Daoy (cell line): Measurements from ENCODE around the gene KIAA1549. TPM values are rescaled to one million over a fixed set of nuclear protein-coding genes. Genes with fewer than 3 reads are reported as not detected.

ENCODE experiments used
- DNase-seq: peaks from one replicate; pipeline ENCODE4 v3.0.0-alpha.2; 2015; ENCODE audit warnings: low read depth
- total RNA-seq: library from RNA; depleted of rRNA; stranded (reverse); fragments of >200 nt; shearing (Covaris generic); gene quantifications from 2 replicates; pipeline ENCODE4 v1.2.3, GENCODE V29; 2014

The KIAA1549 gene
- total RNA-seq, 1 experiment from 2014 or later = 1.8 TPM

GRCh38 chr7:138975343-138976104 is 5.7 kb downstream of the KIAA1549 start:
- DNase-seq = no peak

- DNase-seq = no peak
Observed at GRCh38 chr7:138974675-138975292, 6.4 kb downstream of the KIAA1549 start.

- DNase-seq = no peak
Observed at GRCh38 chr7:138974103-138974502, 7.1 kb downstream of the KIAA1549 start.

DNA sequence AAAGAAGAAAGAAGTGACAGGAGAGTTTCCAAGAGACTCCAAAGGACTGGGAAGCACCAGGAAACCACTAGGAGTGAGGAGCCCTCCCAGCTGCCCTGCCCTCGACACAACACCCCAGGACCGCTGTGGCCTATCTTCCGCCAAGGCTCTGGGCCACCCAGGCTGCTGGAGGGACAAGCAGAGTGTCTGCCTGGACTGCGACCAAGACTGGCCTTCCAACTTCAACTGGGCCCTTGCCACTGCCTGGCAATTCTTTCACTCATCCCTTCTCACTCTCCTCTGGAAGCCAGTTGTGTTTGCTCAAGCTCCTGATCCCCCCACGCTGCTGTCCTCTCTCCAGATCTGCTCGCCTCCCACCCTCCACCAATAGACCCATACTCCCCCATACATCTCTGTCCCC is 10.2 kb downstream of the KIAA1549 start:
- DNase-seq = no peak

- DNase-seq = no peak
Observed at GRCh38 chr7:138970446-138970845, 10.7 kb downstream of the KIAA1549 start.

DNA sequence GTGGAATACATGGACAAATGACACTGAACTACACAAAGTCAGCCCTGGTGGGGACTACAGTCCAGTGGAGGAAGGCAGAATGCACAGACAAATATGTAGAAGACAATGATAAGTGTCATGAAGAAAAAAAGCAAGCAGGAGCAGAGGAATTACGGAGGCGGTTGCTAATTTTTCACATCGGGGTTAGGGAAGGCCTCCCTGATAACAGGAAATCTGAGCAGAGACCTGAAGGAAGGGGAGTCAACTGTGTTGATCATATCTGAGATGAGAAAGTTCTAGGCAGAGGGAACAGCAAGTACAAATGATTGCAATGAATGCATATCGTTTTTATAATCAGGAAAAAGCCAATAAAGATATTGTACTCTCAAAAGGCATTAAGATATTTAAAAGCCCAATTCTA is 14.0 kb downstream of the KIAA1549 start:
- no peak for DNase-seq

- DNase-seq = no peak
Observed at GRCh38 chr7:138964624-138965436, 16.4 kb downstream of the KIAA1549 start.

DNA sequence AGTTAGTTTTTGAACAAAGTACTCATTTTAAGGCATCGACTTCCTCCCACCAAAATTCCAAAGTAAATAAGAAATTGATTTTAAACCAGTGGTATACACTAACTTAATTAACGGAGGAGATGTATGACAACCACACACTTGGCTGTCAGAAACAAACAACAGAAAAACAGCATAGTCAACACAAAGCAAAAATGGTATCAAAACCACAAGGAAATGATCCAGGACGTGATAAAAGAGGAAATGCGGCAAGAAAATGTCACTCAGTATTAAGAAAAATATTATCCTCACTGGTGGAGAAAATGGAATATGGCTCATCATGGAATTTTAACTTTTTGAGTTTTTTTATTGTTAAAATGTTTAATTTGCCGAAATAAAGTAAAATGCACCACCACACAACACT is 17.5 kb downstream of the KIAA1549 start:
- no peak for DNase-seq

- DNase-seq = no peak
Observed at GRCh38 chr7:138962561-138963270, 18.5 kb downstream of the KIAA1549 start.

DNA sequence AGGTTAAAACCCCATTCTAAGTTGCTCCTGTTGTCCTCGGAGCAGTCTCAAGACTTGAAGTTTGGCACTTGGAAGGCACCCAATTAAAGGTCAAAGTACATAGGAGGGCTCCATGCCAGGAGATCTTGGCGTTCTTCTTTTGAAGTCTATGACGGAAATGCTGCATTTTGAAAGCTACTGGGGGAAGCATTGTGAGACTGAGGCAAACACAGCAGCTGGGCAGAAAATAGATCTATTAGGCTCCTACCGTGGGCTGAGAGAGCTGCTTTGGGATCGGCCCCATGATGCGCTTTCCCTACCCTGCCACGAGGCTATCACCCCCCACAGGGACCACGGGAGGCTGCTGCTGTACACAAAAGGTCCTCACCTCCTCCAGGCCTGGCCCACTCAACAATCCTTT is 20.0 kb downstream of the KIAA1549 start:
- DNase-seq = no peak

DNA sequence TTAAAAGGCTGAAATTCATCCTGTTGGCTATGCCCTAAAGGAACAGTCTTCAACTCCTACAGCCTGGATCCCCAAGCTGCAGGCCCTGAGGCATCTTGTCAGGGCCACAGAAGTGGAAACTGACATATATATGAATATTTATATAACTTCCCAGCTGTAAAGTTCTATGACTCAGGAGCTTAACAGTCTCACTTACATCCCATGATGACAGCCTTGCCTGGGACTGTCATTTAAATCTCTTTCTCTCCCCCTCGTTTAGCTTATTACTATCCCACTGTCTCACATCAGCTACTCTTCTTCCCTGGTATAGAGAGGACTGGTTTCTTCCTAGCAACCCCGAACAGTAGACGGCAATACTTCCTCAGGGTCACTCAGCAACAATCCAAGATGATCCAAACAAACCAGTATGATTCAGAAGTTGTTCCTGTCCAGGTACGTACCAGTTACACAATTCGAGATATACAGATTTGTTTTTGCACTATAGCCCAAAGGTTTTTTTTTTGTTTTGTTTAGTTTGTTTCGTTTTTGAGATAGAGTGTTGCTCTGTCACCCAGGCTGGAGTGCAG is 22.7 kb downstream of the KIAA1549 start:
- DNase-seq = no peak

GRCh38 chr7:138957753-138958390 is 23.3 kb downstream of the KIAA1549 start:
- no peak for DNase-seq

DNA sequence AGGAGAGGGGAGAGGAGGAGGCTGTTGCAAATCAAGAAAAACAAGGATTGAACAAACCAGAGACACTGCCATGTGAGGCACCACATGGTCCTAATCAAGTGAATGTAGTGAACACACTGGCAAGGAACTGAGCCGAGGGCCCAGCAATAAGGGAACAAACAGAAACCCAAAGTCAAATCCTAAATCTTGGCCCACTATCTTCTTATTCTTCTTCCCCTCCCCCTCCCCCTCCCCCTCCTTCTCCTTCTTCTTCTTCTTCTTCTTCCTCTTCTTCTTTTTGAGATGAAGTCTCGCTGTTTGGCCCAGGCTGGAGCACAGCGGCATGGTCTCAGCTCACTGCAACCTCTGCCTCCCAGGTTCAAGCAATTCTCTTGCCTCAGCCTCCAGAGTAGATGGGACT is 24.0 kb downstream of the KIAA1549 start:
- DNase-seq = no peak

DNA sequence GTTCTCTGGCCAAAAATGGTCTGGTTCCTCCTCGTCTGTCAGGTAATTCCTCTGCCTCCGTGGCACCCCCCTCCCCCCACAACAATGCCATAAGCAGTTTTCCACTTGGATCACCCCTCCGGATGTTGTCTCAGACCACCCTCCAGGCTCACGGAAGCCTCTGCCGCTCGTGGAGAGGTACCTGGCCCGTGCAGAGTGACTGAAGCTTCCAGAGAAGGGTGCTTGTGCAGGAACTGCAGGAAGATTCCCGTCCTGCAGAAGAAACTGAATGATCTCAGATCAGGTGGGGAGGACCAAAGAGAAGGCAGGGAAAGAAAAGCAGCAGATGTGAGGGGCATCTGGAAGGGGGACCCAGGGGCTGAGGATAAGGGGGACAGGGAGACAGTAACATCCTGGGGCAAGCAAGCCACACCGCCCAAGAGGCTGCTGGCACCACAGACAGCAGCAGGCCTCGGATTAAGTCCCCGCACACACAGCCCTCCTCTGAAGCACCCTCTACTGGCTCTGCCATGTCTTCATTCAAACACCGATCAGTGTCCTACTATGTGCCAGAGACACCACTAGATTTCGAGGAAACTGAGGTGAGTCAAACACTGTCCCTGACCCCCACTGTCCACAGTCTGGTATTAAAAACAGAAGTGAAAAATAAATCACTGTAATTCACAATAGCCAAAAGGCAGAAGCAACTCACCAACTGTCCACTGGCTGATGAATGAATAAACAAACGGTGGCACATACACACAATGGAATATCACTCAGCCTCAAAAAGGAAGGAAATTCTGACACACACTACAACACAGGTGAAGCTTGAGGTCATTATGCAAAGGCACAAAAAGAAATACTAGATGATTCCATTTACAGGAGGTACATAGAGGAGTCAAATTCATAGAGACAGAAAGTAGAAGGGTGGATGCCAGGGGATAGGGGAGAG is 26.4 kb downstream of the KIAA1549 start:
- no peak for DNase-seq

GRCh38 chr7:138952791-138953190 is 28.4 kb downstream of the KIAA1549 start:
- no peak for DNase-seq

GRCh38 chr7:138951953-138952352 is 29.2 kb downstream of the KIAA1549 start:
- peak; percentile 18 for DNase-seq

DNA sequence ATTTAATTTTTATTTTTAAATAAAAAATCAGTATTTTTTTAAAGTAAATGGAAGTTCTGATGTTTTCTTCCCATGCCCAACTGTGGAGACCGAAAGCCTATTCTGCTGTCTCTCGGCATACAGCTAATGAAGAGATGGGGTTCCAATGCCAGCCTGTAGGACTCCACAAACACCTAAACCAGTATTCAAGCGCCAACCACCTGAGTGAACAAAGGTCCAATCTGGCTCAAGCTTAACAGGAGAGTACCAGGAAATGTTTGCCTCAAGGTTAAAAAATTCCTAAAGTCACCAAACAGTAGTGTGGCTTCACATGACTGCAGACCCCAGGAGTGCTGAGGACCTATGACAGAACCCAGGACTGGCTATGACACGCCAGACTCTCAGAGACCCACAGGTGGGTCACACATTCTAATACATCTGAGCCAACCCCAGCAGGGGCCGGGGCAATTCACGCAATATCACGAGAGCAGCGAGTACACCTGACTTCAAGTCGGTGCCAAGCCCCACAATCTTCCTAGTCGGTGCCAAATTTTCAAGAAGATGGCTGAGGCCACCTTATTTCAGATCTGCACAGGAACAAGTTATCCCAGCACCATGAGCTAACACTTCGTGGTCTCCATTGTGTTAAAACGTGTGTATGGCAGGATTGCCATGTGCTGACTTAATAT is 31.6 kb downstream of the KIAA1549 start:
- no peak for DNase-seq

GRCh38 chr7:138948403-138948802 is 32.8 kb downstream of the KIAA1549 start:
- no peak for DNase-seq

DNA sequence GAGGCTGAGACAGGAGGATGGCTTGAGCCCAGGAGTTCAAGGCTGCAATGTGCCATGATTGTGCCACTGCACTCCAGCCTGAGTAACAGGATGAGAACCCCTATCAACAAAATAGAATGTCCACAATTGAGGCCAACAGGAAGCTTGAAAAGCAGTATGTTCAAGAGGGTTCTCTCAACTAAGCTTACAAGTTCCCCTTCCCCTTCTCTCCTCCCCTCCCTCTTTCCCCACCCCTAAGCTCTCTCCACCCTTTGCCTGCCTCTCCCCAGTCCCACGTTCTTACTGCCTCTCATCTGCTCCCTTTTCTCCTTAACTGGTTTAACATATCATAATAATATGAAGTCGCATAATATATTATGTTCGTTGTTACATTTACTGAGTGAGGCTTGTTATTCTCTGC is 35.4 kb downstream of the KIAA1549 start:
- DNase-seq = no peak

- no peak for DNase-seq
Observed at GRCh38 chr7:138945154-138945553, 36.0 kb downstream of the KIAA1549 start.
